GM18499 (cell line): ENCODE data around the gene BAHCC1.
"Not testable (repeated sequence)": the region's sequence is repeated elsewhere in the genome, so short reads cannot be mapped to it uniquely, and the experiment has no call there.

ENCODE experiments used
- ATAC-seq: cut with Tn5 transposase; IDR thresholded peaks from one replicate; pipeline ENCODE4 v1.9.1; 2021; ENCODE audit warnings: moderate number of reproducible peaks; ENCODE audit not compliant: insufficient read depth, unreplicated experiment

Gene BAHCC1

DNA sequence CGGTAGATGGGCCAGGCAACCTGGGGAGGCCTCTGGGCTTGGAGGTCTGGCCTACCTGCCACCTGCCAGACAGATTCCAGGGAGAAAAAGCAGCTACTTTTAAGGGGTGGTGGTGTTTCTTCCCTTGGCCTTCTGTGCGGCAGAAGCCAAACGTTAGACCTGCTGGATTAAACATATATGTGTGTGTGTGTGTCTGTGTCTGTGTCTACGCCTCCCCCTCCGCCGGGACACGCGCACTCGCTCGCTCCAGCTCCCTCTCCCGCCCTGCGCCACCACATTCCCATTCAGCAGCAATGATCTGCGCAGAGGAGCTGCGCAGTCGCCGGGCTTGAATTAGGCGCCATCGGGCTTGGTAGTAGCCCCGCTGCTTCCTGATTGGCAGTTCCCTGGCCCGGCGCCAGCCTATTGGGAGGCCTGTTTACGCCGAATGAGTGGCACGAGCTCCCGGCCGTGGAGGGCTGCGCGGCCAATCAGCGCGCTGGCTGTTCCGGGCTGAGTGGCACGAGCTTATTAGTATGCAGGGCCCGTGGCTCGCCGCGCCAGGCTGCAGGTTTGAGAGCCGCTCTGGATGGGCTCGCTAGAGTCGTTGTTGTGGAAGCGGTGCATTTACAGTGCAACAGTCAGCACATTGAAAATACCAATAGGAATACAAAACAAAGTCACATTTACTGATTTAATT, at the start of gene BAHCC1:
Gene BAHCC1, plus strand, starts transcription at position 537 of the 679 bp plus-strand sequence. CDS start 4,283 bp downstream, outside the sequence.
- ATAC-seq: no peak

GRCh38 chr17:81346090-81346907, 49.0 kb upstream of the BAHCC1 start:
- ATAC-seq: no peak

GRCh38 chr17:81346908-81347349, 48.3 kb upstream of the BAHCC1 start:
- ATAC-seq: no peak

GRCh38 chr17:81347437-81347836, 47.8 kb upstream of the BAHCC1 start:
- no peak for ATAC-seq

DNA sequence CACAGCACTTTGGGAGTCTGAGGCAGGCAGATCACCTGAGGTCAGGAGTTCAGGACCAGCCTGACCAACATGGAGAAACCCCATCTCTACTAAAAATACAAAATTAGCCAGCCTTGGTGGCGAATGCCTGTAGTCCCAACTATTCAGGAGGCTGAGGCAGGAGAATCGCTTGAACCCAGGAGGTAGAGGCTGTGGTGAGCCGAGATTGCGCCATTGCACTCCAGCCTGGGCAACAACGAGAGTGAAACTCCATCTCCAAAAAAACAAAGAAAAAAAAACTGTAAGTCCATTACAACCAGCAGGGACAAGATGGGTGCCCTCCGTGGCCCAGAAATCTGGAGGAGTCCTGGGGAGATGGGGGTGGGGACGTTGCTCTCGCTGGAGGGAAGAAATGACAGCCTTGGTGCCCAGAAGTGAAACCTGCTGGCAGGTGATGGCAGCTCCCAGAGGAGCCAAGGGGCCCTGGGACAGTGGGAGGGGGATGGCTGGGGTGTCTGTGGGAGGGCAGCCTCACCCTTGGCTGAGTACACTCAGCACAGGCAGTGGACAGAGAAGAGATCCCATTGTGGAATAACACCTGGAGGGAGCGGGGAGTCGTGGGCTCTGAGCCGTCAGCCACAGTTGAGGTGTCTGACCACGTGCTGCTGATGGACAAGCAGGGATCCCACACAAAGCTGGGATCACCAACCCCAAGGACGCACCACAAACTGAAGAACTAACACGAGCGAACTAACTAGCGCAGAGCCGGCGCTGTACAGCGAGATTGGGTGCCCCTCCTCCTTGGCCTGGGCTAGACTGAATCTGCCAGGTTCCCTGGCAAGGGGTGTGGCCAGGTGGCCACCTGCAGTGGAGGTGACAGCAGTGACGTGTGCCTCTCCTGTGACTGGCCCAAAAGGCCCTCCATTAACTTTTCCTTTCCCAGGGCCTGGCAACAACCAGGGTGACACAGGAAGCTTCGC, 46.9 kb upstream of the BAHCC1 start:
- no peak for ATAC-seq

- no peak for ATAC-seq
Measured at GRCh38 chr17:81349397-81350319, 45.6 kb upstream of the BAHCC1 start.

- no peak for ATAC-seq
Measured at GRCh38 chr17:81350320-81350890, 44.9 kb upstream of the BAHCC1 start.

DNA sequence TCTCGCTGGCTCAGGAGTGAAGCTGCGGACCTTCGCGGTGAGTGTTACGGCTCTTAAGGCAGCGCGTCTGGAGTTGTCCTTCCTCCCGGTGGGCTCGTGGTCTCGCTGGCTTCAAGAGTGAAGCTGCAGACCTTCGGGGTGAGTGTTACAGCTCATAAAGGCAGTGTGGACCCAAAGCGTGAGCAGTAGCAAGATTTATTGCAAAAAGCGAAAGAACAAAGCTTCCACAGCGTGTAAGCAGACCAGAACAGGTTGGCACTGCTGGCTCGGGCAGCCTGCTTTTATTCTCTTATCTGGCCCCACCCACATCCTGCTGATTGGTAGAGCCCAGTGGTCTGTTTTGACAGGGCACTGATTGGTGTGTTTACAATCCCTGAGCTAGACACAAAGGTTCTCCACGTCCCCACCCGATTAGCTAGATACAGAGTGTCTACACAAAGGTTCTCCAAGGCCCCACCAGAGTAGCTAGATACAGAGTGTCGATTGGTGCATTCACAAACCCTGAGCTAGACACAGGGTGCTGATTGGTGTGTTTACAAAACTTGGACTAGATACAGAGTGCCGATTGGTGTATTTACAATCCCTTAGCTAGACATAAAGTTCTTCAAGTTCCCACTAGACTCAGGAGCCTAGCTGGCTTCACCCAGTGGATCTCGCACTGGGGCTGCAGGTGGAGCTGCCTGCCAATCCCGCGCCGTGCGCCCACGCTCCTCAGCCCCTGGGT, 43.8 kb upstream of the BAHCC1 start:
- ATAC-seq: not testable (repeated sequence)

- ATAC-seq: not testable (repeated sequence)
Measured at GRCh38 chr17:81352056-81352455, 43.2 kb upstream of the BAHCC1 start.

DNA sequence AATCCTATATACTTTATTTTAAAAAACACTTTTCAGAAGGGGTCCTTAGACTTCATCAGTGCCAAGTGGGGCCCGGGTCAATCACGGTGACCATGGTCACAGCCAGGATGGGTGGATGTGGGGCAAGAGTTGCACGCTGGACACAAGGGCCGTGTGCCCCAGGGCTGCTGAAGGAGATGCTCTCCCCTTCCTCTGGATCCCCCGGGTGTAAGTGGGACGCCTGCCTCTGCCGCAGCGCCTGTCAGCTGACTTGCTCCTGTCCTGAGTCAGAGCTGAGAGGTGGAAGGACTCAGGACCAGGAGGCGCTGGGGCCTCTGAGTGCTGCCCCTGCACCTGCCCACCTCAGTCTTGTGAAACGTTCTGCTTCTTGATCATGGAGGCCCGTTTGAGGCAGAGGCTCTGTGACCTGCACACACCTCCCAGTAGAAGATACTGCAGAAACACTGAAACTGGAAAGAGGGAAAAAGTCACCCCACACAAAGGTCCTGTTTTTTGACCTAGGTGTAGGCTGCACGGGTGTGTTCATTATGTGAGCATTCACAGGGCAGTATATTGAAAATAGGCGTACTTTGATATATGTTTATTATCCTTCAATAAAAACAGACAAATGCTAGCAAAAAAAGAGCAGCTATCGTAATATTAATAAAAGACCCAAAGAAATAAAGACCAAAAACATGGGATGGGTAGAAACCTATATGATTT, 40.9 kb upstream of the BAHCC1 start:
- ATAC-seq: no peak

- no peak for ATAC-seq
Measured at GRCh38 chr17:81354954-81355347, 40.3 kb upstream of the BAHCC1 start.

DNA sequence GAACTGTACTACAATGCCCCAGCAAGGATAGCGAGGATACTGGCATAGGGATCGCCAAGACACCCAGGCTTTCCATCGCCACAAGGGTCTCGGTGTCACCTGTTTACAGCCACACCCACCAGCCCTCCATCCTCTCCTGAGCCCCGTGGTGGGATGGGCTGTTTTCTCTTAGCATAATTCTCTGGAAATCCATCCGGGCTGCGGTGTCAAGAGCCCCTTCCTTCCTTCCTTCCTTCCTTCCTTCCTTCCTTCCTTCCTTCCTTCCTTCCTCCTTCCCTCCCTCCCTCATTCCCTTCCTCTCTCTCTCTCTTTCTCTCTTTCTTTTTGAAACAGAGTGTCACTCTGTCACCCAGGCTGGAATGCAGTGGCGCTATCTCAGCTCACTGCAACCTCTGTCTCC, 36.0 kb upstream of the BAHCC1 start:
- no peak for ATAC-seq

GRCh38 chr17:81362001-81362400, 33.3 kb upstream of the BAHCC1 start:
- ATAC-seq: not testable (repeated sequence)

DNA sequence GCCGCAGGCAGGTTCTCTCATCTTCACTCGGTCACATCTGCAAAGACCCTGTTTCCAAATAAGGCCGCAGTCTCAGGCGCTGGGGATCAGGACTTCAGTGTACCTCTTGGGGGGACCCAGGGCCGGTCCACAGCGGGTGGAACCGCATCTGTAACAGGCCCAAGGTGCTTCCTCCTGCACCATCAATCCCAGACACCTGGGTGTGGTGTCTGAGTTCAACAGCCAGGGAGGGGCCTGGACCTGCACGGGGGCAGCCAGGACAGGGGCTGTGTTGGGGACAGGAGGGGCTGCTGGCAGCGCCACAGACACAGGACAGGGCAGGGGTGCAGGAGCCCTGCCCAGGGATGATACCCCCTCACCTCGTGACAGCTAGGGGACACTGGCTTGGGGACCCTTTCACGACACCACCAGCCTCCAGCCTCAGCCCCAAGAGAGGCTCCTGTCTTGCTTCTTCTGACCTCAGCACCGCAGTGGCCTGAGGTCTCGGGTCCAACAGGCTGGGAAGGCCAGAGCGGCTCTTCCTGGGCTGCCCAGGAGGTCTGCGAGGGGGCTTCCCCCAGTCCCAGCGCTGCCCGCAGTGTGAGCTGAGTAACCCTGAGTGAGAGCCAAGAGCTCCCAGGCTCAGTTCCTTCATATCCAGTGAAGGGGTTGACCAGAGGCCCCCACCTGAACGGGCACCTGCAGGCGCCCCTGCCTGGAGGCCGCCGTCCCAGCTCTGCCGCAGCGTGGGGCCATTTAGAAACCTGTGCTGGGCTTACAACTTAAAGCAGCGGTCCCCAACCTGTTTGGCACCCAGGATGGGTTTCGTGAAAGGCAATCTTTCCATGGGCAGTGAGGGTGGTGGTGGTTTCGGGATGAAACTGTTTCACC, 30.7 kb upstream of the BAHCC1 start:
- no peak for ATAC-seq

DNA sequence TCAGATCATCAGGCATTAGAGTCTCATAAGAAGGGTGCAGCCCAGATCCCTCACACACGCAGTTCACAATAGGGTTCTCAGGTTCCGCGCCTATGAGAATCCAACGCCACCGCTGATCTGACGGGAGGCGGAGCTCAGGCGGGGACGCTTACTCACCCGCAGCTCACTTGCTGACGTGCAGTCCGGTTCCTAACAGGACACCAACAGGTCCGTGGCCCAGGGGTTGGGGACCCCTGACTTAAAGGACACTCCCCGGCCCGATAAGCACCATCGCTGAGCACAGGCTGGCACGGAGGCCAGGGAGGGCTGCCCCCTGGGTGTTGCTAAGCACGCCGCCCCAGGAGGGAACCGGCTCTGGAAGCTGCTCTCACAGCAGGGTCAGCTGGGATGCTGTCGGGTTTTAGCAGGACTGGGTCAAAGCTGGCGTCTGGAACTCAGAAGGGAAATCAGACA, 30.1 kb upstream of the BAHCC1 start:
- ATAC-seq: no peak

DNA sequence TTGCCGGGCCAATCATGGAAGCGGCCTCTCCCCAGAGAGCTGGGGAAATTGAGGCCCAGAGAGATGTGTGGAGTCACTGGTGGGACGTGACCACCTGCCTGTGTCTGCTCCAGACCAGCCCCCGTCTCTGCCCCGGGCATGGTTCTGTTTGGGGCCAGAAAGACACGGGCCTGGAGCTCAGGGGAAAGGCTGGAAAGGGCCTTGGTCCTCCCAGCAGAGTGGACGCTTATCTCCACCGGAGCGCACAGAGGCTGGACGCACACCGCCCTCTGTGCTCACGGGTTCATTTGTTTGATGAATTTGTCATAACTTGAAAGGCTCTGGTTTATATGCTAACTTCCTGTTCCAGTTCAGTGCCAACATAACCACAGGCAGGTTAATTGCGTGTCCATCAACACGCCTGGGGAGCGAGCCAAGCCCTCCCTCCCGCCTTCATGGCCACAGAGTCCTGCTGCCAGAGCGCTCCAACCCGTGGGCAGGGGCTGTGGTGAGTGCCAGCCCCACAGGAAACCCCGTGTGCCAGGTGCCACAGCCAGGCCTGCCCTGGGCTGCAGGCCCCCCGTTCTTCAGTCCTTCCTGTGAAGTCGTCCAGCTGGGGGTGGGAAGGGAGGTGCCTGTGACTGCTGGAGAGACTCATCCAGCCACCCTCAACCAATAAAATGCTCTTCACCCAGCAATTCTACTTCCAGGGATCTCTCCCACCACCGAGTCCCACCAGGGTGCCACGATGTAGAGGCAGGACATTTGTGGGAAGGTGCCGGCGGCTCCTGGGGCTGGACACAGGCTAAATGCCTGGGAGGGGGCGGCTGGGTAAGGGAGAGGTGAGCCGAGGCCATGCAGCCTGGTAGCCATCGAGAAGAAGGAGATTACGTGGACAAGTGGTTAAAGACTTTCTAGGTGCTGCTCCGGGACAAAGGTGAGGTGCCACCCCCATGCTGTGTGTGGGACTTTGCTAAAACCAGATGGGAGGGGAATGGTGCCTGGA, 29.4 kb upstream of the BAHCC1 start:
- no peak for ATAC-seq
